Nephron progenitor cell (in vitro differentiated cells): ENCODE data around the gene SLC9A7.

Source experiments
- DNase-seq: peaks from one replicate; pipeline ENCODE4 v3.0.0; 2021
- H3K27ac Mint-ChIP-seq: 2 replicates; pipeline ENCODE4 v1.8.0; 2021; ENCODE audit warnings: mild to moderate bottlenecking, moderate library complexity, mixed read lengths
- H3K27me3 Mint-ChIP-seq: 2 replicates; pipeline ENCODE4 v1.8.0; 2021; ENCODE audit warnings: mild to moderate bottlenecking, low read depth, mixed read lengths; ENCODE audit not compliant: poor library complexity
- H3K36me3 Mint-ChIP-seq: 2 replicates; pipeline ENCODE4 v1.8.0; 2021; ENCODE audit warnings: low read depth, mixed read lengths
- H3K4me1 Mint-ChIP-seq: 2 replicates; pipeline ENCODE4 v1.8.0; 2021; ENCODE audit warnings: mixed read lengths
- H3K4me3 Mint-ChIP-seq: 2 replicates; pipeline ENCODE4 v1.8.0; 2021; ENCODE audit warnings: mild to moderate bottlenecking, moderate library complexity, mixed read lengths
- H3K9me3 Mint-ChIP-seq: 2 replicates; pipeline ENCODE4 v1.8.0; 2021; ENCODE audit warnings: mild to moderate bottlenecking, moderate library complexity, mixed read lengths
- TF ChIP-seq, protein P1 (sequence below): fragments of 200-600 bp; sonication (generic); IDR thresholded peaks from 2 replicates; pipeline ENCODE4 v1.5.0; 2021; ENCODE audit warnings: antibody characterized with exemption

SLC9A7 gene

DNA sequence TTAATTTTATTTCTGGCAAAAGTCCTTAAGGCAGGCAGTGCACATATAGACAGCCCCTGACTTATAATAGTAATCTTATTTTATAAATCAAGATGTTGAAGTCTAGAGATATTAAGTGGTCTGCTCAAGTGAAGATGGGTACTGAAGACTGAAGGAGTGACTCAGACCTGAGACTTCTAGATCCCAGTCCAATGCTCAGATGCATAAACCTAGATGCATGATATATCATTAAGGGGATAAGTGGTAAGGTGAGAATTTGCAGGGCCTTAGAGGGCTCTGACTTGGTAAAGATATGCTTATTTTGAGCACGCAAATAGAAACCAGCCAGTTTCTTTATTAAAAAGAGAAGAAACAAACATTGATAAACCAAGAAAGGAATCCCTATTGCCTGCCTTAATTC lies 42.9 kb downstream of the SLC9A7 start:
- Mint-ChIP-seq H3K36me3 (no peaks in the 10 kb centered on the region), H3K27me3 (peaks cover 10% of the 10 kb centered on the region), H3K4me3 (no peak overlapping the region), H3K4me1 (peaks cover 10% of the 10 kb centered on the region), H3K27ac (no peak overlapping the region), H3K9me3 (peaks cover 40% of the 10 kb centered on the region)
- TF ChIP-seq, protein P1, sequence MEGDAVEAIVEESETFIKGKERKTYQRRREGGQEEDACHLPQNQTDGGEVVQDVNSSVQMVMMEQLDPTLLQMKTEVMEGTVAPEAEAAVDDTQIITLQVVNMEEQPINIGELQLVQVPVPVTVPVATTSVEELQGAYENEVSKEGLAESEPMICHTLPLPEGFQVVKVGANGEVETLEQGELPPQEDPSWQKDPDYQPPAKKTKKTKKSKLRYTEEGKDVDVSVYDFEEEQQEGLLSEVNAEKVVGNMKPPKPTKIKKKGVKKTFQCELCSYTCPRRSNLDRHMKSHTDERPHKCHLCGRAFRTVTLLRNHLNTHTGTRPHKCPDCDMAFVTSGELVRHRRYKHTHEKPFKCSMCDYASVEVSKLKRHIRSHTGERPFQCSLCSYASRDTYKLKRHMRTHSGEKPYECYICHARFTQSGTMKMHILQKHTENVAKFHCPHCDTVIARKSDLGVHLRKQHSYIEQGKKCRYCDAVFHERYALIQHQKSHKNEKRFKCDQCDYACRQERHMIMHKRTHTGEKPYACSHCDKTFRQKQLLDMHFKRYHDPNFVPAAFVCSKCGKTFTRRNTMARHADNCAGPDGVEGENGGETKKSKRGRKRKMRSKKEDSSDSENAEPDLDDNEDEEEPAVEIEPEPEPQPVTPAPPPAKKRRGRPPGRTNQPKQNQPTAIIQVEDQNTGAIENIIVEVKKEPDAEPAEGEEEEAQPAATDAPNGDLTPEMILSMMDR: no peak
- DNase-seq: no peak

DNA sequence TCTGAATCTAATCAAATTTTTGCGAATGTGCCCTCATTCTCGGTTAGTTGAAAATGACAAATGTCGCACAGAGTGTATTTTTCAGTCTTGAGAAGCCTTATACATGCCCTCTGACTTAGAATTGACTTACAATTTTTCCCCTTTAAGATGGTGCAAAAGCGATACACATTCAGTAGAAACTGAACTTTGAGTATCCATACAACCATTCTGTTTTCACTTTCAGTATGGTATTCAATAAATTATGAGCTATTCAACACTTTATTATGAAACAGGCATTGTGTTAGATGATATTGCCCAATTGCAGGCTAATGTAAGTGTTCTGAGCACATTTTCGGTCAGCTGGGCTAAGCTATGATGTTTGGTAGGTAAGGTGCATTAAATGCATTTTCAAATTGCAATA lies 43.4 kb downstream of the SLC9A7 start:
- H3K9me3 Mint-ChIP-seq: peaks cover 38% of the 10 kb centered on the region
- H3K4me3 Mint-ChIP-seq: no peak overlapping the region
- no peak for DNase-seq
- peaks cover 9% of the 10 kb centered on the region for H3K27me3 Mint-ChIP-seq
- H3K36me3 Mint-ChIP-seq: no peaks in the 10 kb centered on the region
- peaks cover 15% of the 10 kb centered on the region for H3K4me1 Mint-ChIP-seq
- H3K27ac Mint-ChIP-seq: no peak overlapping the region
- TF ChIP-seq, protein P1: no peak

DNA sequence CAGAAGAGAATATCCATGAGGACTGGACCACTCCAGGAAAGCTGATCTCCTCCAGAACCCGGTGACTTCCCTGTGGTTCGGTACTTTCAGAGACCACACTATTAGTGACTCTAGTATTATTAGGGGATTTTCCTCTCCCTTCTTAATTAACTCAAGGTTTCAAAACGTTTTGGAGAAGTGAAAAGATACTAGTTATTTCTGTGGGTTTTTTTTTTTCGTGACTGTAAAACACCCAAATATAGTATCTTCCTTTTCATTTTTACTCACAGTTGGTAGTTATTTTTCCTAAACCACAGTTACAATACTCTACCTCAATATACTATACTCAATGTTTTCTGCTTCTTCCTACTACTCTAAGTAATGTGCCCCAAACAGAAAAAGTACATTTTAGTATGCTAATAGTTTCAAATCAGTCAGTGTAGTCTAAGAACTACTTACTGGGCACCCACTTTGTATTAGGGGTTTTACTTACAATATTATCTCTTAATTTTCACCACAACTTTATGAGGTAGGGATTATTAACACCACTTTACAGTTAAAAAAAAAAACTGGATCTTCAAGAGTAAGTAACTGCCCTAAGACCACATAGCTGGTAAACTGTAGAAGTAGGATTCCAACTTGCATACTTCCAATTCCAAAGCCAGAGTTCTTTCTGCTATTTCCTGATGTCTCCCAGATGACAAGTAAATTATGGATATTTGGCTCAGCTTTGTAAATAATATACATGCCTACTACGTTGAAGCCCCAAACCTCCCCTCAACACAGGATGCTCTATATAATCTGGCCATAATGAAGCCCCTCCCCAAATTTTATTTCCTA lies 45.0 kb downstream of the SLC9A7 start:
- peaks cover 40% of the 10 kb centered on the region for H3K9me3 Mint-ChIP-seq
- no peak for DNase-seq
- peaks cover 19% of the 10 kb centered on the region for H3K4me1 Mint-ChIP-seq
- TF ChIP-seq, protein P1: no peak
- no peaks in the 10 kb centered on the region for H3K36me3 Mint-ChIP-seq
- no peak overlapping the region for H3K4me3 Mint-ChIP-seq
- H3K27ac Mint-ChIP-seq: no peak overlapping the region
- H3K27me3 Mint-ChIP-seq: peaks cover 6% of the 10 kb centered on the region

DNA sequence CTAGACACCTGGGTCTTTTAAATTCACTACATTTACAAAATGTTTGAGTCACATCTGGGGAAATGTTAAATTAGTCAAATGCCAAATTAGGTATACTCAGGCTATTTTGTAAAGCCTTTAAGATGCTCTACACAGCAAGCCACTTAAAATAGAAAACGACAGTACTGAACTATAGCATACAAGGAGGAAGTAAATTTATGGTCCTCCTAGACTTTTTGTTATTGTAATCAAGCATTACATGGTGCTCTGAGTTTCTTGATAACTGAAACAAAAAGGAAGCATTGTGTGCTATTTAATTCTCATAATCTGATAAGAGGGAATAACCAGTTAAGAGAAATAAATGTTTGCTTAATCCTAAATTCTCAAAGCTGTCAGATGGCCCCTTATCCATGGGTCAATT lies 46.2 kb downstream of the SLC9A7 start:
- Mint-ChIP-seq H3K27me3 (peaks cover 6% of the 10 kb centered on the region), H3K27ac (no peak overlapping the region), H3K36me3 (no peaks in the 10 kb centered on the region), H3K4me1 (peaks cover 19% of the 10 kb centered on the region), H3K9me3 (peaks cover 42% of the 10 kb centered on the region), H3K4me3 (no peak overlapping the region)
- no peak for DNase-seq
- TF ChIP-seq, protein P1: no peak

DNA sequence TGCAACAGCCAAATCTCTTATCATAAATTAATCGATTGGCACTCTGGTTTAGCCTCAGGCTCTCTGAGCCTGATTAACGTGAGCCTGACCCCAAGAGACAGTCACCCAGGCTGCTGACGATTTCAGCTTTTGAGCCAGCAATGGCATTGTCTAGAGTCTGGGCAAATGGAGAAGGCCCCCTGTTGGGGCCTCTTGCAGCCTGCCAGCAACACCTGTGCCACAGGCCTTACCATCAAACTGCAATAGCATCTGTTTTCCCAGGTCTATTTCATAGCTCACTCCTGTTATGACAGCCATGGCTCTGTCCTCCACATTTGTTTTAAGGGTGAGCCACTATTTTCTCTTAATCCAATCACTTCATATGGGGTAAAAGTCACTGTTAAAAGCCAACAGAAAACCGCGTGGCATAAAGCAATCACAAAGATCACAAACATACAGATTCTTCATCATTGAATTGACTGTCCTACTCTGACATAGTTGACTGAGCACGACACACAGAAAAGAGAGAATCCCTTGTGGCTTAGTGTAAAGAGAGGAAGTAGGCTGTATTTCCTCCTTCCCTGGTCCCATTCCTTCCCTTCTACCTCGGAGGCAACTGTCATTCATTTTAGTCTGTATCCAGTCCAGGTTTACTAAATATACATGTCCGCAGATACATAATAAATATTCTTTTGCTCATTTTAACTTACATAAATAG lies 47.8 kb downstream of the SLC9A7 start:
- H3K27me3 Mint-ChIP-seq: peaks cover 10% of the 10 kb centered on the region
- no peak overlapping the region for H3K27ac Mint-ChIP-seq
- peaks cover 19% of the 10 kb centered on the region for H3K4me1 Mint-ChIP-seq
- peaks cover 52% of the 10 kb centered on the region for H3K9me3 Mint-ChIP-seq
- H3K36me3 Mint-ChIP-seq: no peaks in the 10 kb centered on the region
- TF ChIP-seq, protein P1: no peak
- DNase-seq: no peak
- H3K4me3 Mint-ChIP-seq: no peak overlapping the region
